Erythroblast (primary cell): ENCODE results near the gene PPCS.

Source experiments
- GATA1 ChIP-seq: IDR thresholded peaks from 2 replicates; pipeline ENCODE4 v1.6.1; 2011; ENCODE audit warnings: low read depth, mild to moderate bottlenecking, control low read depth, low read length, moderate library complexity
- POLR2A ChIP-seq: IDR thresholded peaks from 2 replicates; pipeline ENCODE4 v1.6.1; 2011; ENCODE audit warnings: mild to moderate bottlenecking, low read length

DNA sequence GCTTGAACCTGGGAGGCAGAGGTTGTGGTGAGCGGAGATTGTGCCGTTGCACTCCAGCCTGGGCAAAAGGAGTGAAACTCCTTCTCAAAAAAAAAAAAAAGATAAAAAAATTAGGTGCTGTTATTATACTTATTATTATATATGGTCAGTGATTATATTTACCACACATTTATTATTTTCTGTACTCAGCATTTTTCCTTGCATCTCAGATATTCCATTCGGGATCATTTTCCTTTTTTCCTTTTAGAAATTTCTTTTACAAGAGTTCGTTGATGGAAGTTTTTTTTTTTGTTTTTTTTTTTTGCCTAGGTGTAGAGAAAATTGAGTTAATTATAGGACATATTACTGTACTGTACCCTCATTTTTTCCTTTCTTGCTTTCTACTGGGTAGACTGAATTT, 20.3 kb downstream of the PPCS start:
- TF ChIP-seq POLR2A (no peak), GATA1 (no peak)
